Esophagus squamous epithelium (tissue), 4 donors: Measurements from ENCODE around the gene FOXJ3.

Experiments used
- CTCF ChIP-seq, 6 experiments: fragments of 450-650 bp in 4 of 6; fragments of 200-600 bp in 2 of 6; sonication (generic) in 2 of 6; IDR thresholded peaks; one replicate each; pipeline ENCODE4 v1.5.1; 2016 to 2019; ENCODE audit warnings: antibody characterized with exemption in 6 of 6, mild to moderate bottlenecking in 4 of 6, moderate library complexity in 4 of 6
- POLR2A ChIP-seq, 4 donors: fragments of 450-650 bp; IDR thresholded peaks; one replicate each; pipeline ENCODE4 v1.6.1; 2017; ENCODE audit warnings: antibody characterized with exemption in 4 of 4, mild to moderate bottlenecking in 4 of 4, moderate library complexity in 3 of 4

GRCh38 chr1:42295816-42296215, 39.2 kb downstream of the FOXJ3 start:
- TF ChIP-seq POLR2A (IDR thresholded peaks at IDR 0.05) = no peak
- TF ChIP-seq CTCF (IDR thresholded peaks at IDR 0.05) = no peak
